ENCODE data around the gene AKAP13.

Gene AKAP13

GRCh38 chr15:85762039-85762755, 381.8 kb downstream of the AKAP13 start:
- no peak for DNase-seq

- no peak for DNase-seq
Observed at GRCh38 chr15:85762756-85763127, 382.3 kb downstream of the AKAP13 start.

GRCh38 chr15:85763157-85763556, 382.8 kb downstream of the AKAP13 start:
- no peak for DNase-seq

- no peak for DNase-seq
Observed at GRCh38 chr15:85763673-85764633, 383.6 kb downstream of the AKAP13 start.

GRCh38 chr15:85764649-85765277, 384.4 kb downstream of the AKAP13 start:
- DNase-seq, result no peak

GRCh38 chr15:85766001-85766831, 385.8 kb downstream of the AKAP13 start:
- no peak for DNase-seq

- no peak for DNase-seq
Observed at GRCh38 chr15:85767785-85768529, 387.6 kb downstream of the AKAP13 start.

- DNase-seq, result no peak
Observed at GRCh38 chr15:85768595-85769168, 388.3 kb downstream of the AKAP13 start.

GRCh38 chr15:85769182-85769900, 388.9 kb downstream of the AKAP13 start:
- no peak for DNase-seq

- no peak for DNase-seq
Observed at GRCh38 chr15:85770096-85771041, 390.0 kb downstream of the AKAP13 start.

GRCh38 chr15:85771271-85771670, 390.9 kb downstream of the AKAP13 start:
- DNase-seq, result no peak

GRCh38 chr15:85771781-85772445, 391.5 kb downstream of the AKAP13 start:
- DNase-seq, result no peak

GRCh38 chr15:85772668-85773067, 392.3 kb downstream of the AKAP13 start:
- no peak for DNase-seq

- no peak for DNase-seq
Observed at GRCh38 chr15:85773249-85773648, 392.8 kb downstream of the AKAP13 start.

GRCh38 chr15:85773970-85774369, 393.6 kb downstream of the AKAP13 start:
- no peak for DNase-seq

- DNase-seq, result no peak
Observed at GRCh38 chr15:85777250-85778106, 397.1 kb downstream of the AKAP13 start.

- DNase-seq, result no peak
Observed at GRCh38 chr15:85778107-85778776, 397.8 kb downstream of the AKAP13 start.

Data from GF-D8 (cell line).